Neutrophil (primary cell): ENCODE data around the gene PRUNE1.

ENCODE experiments used
- H3K27ac ChIP-seq: fragments of 200-600 bp; sonication (generic); 2 replicates; pipeline ENCODE4 v1.5.1; 2016; ENCODE audit warnings: mild to moderate bottlenecking, moderate library complexity
- H3K27me3 ChIP-seq: fragments of 200-600 bp; sonication (generic); 2 replicates; pipeline ENCODE4 v1.6.0; 2016; ENCODE audit warnings: mild to moderate bottlenecking
- H3K36me3 ChIP-seq: fragments of 200-600 bp; sonication (generic); 2 replicates; pipeline ENCODE4 v1.5.1; 2017
- H3K4me1 ChIP-seq, 2 experiments: fragments of 200-600 bp in 1 of 2; sonication (generic) in 1 of 2; 1 replicate in 1 of 2; 2 replicates in 1 of 2; pipeline versions ENCODE4 v1.5.1 to v1.6.1; 2013 to 2016; ENCODE audit warnings: low read depth in 1 of 2, low read length in 1 of 2, mild to moderate bottlenecking in 1 of 2, moderate library complexity in 1 of 2; ENCODE audit not compliant: control insufficient read depth in 1 of 2, insufficient read depth in 1 of 2
- H3K4me3 ChIP-seq, 2 experiments: fragments of 200-600 bp in 1 of 2; sonication (generic) in 1 of 2; 1 replicate in 1 of 2; 2 replicates in 1 of 2; pipeline ENCODE4 v1.5.1; 2013 to 2016; ENCODE audit warnings: low read depth in 1 of 2, low read length in 1 of 2, mild to moderate bottlenecking in 1 of 2, moderate library complexity in 1 of 2
- H3K9me3 ChIP-seq: fragments of 200-600 bp; sonication (generic); 2 replicates; pipeline ENCODE4 v1.5.1; 2016
- CTCF ChIP-seq: fragments of 200-600 bp; sonication (generic); IDR thresholded peaks from 2 replicates; pipeline ENCODE4 v1.5.1; 2016; ENCODE audit warnings: antibody characterized with exemption

The PRUNE1 gene

GRCh38 chr1:150994248-150994647 lies 14.0 kb upstream of the PRUNE1 start:
- no peaks in the 10 kb centered on the region for H3K9me3 ChIP-seq
- peaks cover 5 to 7% of the 10 kb centered on the region in 2 experiments for H3K4me1 ChIP-seq
- no peak for TF ChIP-seq CTCF
- no peak overlapping the region for H3K4me3 ChIP-seq
- H3K27me3 ChIP-seq, result no peaks in the 10 kb centered on the region
- H3K27ac ChIP-seq, result peak overlapping the region; percentile 67
- peaks cover 57% of the 10 kb centered on the region for H3K36me3 ChIP-seq

- Histone ChIP-seq H3K4me1 (peaks cover 17 to 19% of the 10 kb centered on the region in 2 experiments), H3K27me3 (no peaks in the 10 kb centered on the region), H3K36me3 (peaks cover 69% of the 10 kb centered on the region), H3K4me3 (no peak overlapping the region), H3K9me3 (no peaks in the 10 kb centered on the region), H3K27ac (peak overlapping the region; percentile 67)
- no peak for TF ChIP-seq CTCF
These were observed 12.8 kb upstream of the PRUNE1 start for GRCh38 chr1:150995460-150995859.

- peak; percentile 90 for TF ChIP-seq CTCF
- Histone ChIP-seq H3K36me3 (peaks cover 73% of the 10 kb centered on the region), H3K9me3 (no peaks in the 10 kb centered on the region), H3K27ac (peak overlapping the region; percentile 67), H3K27me3 (no peaks in the 10 kb centered on the region), H3K4me1 (peaks cover 22 to 23% of the 10 kb centered on the region in 2 experiments), H3K4me3 (no peak overlapping the region)
These were observed 12.4 kb upstream of the PRUNE1 start for GRCh38 chr1:150995896-150996295.

GRCh38 chr1:150997126-150997872 lies 10.9 kb upstream of the PRUNE1 start:
- Histone ChIP-seq H3K27me3 (no peaks in the 10 kb centered on the region), H3K36me3 (peaks cover 80% of the 10 kb centered on the region), H3K27ac (peak overlapping the region; percentile 96), H3K4me3 (no peak overlapping the region), H3K4me1 (peaks cover 36 to 37% of the 10 kb centered on the region in 2 experiments), H3K9me3 (no peaks in the 10 kb centered on the region)
- no peak for TF ChIP-seq CTCF

GRCh38 chr1:150997949-150998348 lies 10.3 kb upstream of the PRUNE1 start:
- H3K36me3 ChIP-seq, result peaks cover 80% of the 10 kb centered on the region
- peak overlapping the region; percentile 96 for H3K27ac ChIP-seq
- H3K4me3 ChIP-seq, result no peak overlapping the region
- H3K4me1 ChIP-seq, result peaks cover 42 to 44% of the 10 kb centered on the region in 2 experiments
- no peak for TF ChIP-seq CTCF
- no peaks in the 10 kb centered on the region for H3K27me3 ChIP-seq
- no peaks in the 10 kb centered on the region for H3K9me3 ChIP-seq
